OCI-LY7 (cell line): ENCODE data around the gene ANP32A. TPM values are rescaled to one million over a fixed set of nuclear protein-coding genes. Genes with fewer than 3 reads are reported as not detected.

Experiments
- BruUV-seq: library from RNA; stranded (reverse); fragments of 400-500 nt; replicated peaks from 2 replicates; lab custom pipeline; 2021; lab: Mats Ljungman, UMichigan
- CTCF ChIA-PET: fragments of 300-600 bp; sonication (Branson Sonifier 250); formaldehyde crosslinking; loops from one replicate; lab custom pipeline; 2022; ENCODE audit warnings: antibody characterized with exemption; ENCODE audit not compliant: unreplicated experiment; lab: Charles Lee
- POLR2A ChIA-PET: fragments of 300-600 bp; sonication (Branson Sonifier 250); formaldehyde crosslinking; loops from one replicate; lab custom pipeline; 2022; ENCODE audit warnings: antibody characterized with exemption; lab: Charles Lee
- DNase-seq: peaks from one replicate; pipeline ENCODE4 v3.0.0-alpha.2; 2015; ENCODE audit warnings: low spot score
- H2AFZ ChIP-seq: fragments of 200-600 bp; sonication (generic), shearing (Covaris generic); 2 replicates; pipeline ENCODE4 v1.6.1; 2014; ENCODE audit warnings: mild to moderate bottlenecking, antibody characterized with exemption, low read length, moderate library complexity
- H3K27ac ChIP-seq: fragments of 200-600 bp; sonication (generic); 2 replicates; pipeline ENCODE4 v1.5.1; 2014; ENCODE audit warnings: mixed run types, low read depth, mild to moderate bottlenecking, moderate library complexity, low read length, inconsistent platforms; ENCODE audit not compliant: poor library complexity, severe bottlenecking
- H3K36me3 ChIP-seq: fragments of 200-600 bp; sonication (generic); 2 replicates; pipeline ENCODE4 v1.6.1; 2014; ENCODE audit warnings: mild to moderate bottlenecking, antibody characterized with exemption, low read length, moderate library complexity, mixed read lengths; ENCODE audit not compliant: insufficient read depth
- H3K4me1 ChIP-seq: fragments of 200-600 bp; sonication (generic); 2 replicates; pipeline ENCODE4 v1.5.1; 2014; ENCODE audit warnings: mild to moderate bottlenecking, low read length; ENCODE audit not compliant: insufficient read depth, poor library complexity, severe bottlenecking
- H3K4me2 ChIP-seq: fragments of 200-600 bp; sonication (generic); 2 replicates; pipeline ENCODE4 v1.6.1; 2014; ENCODE audit warnings: mild to moderate bottlenecking, low read length
- H3K4me3 ChIP-seq: fragments of 200-600 bp; sonication (generic); 2 replicates; pipeline ENCODE4 v1.5.1; 2014; ENCODE audit warnings: mild to moderate bottlenecking, low read depth, low read length; ENCODE audit not compliant: poor library complexity, severe bottlenecking
- H3K79me2 ChIP-seq: fragments of 200-600 bp; sonication (generic); 2 replicates; pipeline ENCODE4 v1.6.1; 2016; ENCODE audit warnings: low read depth, mild to moderate bottlenecking, low read length, moderate library complexity, mixed read lengths; ENCODE audit not compliant: insufficient read depth
- H3K9me2 ChIP-seq: fragments of 200-600 bp; sonication (generic); 2 replicates; pipeline ENCODE4 v1.6.1; 2016; ENCODE audit warnings: mild to moderate bottlenecking, low read length, mixed read lengths; ENCODE audit not compliant: insufficient read depth
- H3K9me3 ChIP-seq: fragments of 200-600 bp; sonication (generic); 2 replicates; pipeline ENCODE4 v1.6.1; 2014; ENCODE audit warnings: mild to moderate bottlenecking, mixed run types, low read length, mixed read lengths
- H4K20me1 ChIP-seq: fragments of 200-600 bp; sonication (generic); 2 replicates; pipeline ENCODE4 v1.6.1; 2014; ENCODE audit warnings: mild to moderate bottlenecking, antibody characterized with exemption, low read length, moderate library complexity, mixed read lengths; ENCODE audit not compliant: insufficient read depth
- EZH2phosphoT487 ChIP-seq: fragments of 200-600 bp; sonication (generic); IDR thresholded peaks from 2 replicates; pipeline ENCODE4 v1.6.1; 2018; ENCODE audit warnings: low read depth, borderline replicate concordance, mild to moderate bottlenecking, mixed run types, antibody characterized with exemption, low read length, moderate library complexity, mixed read lengths
- intact Hi-C: fragments of 100-400 bp; cut with micrococcal nuclease; formaldehyde crosslinking; loops from one replicate; pipeline ENCODE4 v1.10.0; 2022; ENCODE audit not compliant: unreplicated experiment
- total RNA-seq, 2 experiments: library from RNA; depleted of rRNA in 1 of 2; stranded (reverse); fragments of >200 nt in 1 of 2; shearing (Covaris generic) in 1 of 2; gene quantifications; 2 replicates each; pipeline ENCODE4 v1.2.3, GENCODE V29; 2014 to 2022
- TF ChIP-seq, protein P1 (sequence below): fragments of 200-600 bp; sonication (generic); conservative IDR thresholded peaks from 2 replicates; pipeline ENCODE4 v1.5.1; 2014; ENCODE audit warnings: mild to moderate bottlenecking, antibody characterized with exemption, low read length, moderate library complexity, mixed read lengths

The ANP32A gene
- total RNA-seq, 2 experiments from 2014 or later, result 232 to 580 TPM

DNA sequence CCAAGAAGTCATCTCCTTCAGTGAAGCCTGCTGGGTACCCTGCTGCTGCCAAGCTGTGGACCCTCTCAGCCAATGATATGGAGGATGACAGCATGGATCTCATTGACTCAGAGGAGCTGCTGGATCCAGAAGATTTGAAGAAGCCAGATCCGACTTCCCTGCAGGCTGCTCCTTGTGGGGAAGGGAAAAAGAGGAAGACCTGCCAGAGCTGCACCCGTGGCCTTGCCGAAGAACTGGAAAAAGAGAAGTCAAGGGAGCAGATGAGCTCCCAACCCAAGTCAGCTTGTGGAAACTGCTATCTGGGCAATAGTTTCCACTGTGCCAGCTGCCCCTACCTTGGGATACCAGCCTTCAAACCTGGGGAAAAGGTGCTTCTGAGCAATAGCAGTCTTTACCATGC, 13.7 kb upstream of the ANP32A start:
- Histone ChIP-seq H3K4me2 (peak overlapping the region; percentile 68), H3K4me1 (peaks cover 48% of the 10 kb centered on the region), H3K9me3 (peaks cover 41% of the 10 kb centered on the region), H2AFZ (peak overlapping the region; percentile 74; the same call in 1 of the 2 replicates), H3K9me2 (no peaks in the 10 kb centered on the region), H3K27ac (peak overlapping the region; percentile 92), H3K4me3 (peak overlapping the region; percentile 29), H3K36me3 (peaks cover 15% of the 10 kb centered on the region; the same call in 1 of the 2 replicates), H4K20me1 (no peaks in the 10 kb centered on the region), H3K79me2 (no peaks in the 10 kb centered on the region)
- POLR2A ChIA-PET, result interaction anchor here (0.6 to 3.9 kb wide), 15 partner anchors 8 to 749 kb away, joined by 3 to 42 read pairs (median 4); partner anchors contain the start of gene ANP32A
- no peak for DNase-seq
- no peak for TF ChIP-seq EZH2phosphoT487
- TF ChIP-seq, protein P1, sequence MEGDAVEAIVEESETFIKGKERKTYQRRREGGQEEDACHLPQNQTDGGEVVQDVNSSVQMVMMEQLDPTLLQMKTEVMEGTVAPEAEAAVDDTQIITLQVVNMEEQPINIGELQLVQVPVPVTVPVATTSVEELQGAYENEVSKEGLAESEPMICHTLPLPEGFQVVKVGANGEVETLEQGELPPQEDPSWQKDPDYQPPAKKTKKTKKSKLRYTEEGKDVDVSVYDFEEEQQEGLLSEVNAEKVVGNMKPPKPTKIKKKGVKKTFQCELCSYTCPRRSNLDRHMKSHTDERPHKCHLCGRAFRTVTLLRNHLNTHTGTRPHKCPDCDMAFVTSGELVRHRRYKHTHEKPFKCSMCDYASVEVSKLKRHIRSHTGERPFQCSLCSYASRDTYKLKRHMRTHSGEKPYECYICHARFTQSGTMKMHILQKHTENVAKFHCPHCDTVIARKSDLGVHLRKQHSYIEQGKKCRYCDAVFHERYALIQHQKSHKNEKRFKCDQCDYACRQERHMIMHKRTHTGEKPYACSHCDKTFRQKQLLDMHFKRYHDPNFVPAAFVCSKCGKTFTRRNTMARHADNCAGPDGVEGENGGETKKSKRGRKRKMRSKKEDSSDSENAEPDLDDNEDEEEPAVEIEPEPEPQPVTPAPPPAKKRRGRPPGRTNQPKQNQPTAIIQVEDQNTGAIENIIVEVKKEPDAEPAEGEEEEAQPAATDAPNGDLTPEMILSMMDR, result no peak
- intact Hi-C loops, result no loop called here
- no TSS peak for BruUV-seq
- CTCF ChIA-PET, result interaction anchor here (1.1 to 1.6 kb wide), 3 partner anchors 15 to 41 kb away, joined by 3 to 7 read pairs (median 6); no protein-coding TSS in a partner anchor

DNA sequence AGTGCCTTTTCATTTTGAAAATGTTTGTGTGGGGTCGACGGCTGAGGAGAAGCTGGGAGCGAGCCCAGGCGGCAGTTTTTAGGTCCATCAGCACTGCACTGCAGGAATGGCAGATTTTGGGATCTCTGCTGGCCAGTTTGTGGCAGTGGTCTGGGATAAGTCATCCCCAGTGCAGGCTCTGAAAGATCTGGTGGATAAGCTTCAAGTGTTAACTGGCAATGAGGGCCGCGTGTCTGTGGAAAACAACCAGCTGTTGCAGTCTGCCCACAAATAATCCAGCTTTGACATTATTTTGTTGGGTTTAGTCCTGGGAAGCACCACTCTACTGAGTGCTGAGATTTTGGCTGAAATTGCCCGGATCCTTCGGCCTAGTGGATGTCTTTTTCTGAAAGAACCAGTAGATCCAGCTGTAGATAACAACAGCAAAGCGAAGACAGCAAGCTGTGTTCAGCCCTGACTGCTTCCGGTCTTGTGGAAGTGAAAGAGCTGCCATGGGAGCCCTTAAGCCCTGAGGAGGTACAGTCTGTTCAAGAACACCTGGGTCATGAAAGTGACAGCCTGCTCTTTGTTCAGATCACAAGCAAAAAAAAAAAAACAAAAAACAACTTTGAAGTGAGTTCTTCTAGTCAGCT, 13.1 kb upstream of the ANP32A start:
- no peak for TF ChIP-seq EZH2phosphoT487
- TF ChIP-seq, protein P1, result no peak
- Histone ChIP-seq H3K36me3 (peaks cover 11% of the 10 kb centered on the region; the same call in 1 of the 2 replicates), H3K9me3 (peaks cover 37% of the 10 kb centered on the region), H3K4me2 (peak overlapping the region; percentile 68), H2AFZ (peak overlapping the region; percentile 74; the same call in 1 of the 2 replicates), H3K27ac (peak overlapping the region; percentile 92), H3K4me3 (peak overlapping the region; percentile 29), H3K4me1 (peaks cover 54% of the 10 kb centered on the region), H3K79me2 (no peaks in the 10 kb centered on the region), H4K20me1 (no peaks in the 10 kb centered on the region), H3K9me2 (no peaks in the 10 kb centered on the region)
- ChIA-PET POLR2A (interaction anchor here (0.6 to 3.9 kb wide), 15 partner anchors 9 to 749 kb away, joined by 3 to 42 read pairs (median 4); partner anchors contain the start of gene ANP32A), CTCF (interaction anchor here (1.1 to 1.6 kb wide), 4 partner anchors 8 to 42 kb away, joined by 3 to 7 read pairs (median 4); no protein-coding TSS in a partner anchor)
- intact Hi-C loops, result no loop called here
- BruUV-seq, result TSS peak; percentile 81
- peak; percentile 97 for DNase-seq
